HG03025 (cell line): ENCODE data around the gene CEBPG.

Experiments
- ATAC-seq: cut with Tn5 transposase; IDR thresholded peaks from one replicate; pipeline ENCODE4 v1.9.1; 2021; ENCODE audit warnings: mild to moderate bottlenecking, moderate library complexity; ENCODE audit not compliant: unreplicated experiment, low FRiP score

CEBPG gene

GRCh38 chr19:33349319-33350289 lies 23.9 kb upstream of the CEBPG start:
- ATAC-seq, result no peak

GRCh38 chr19:33350538-33351309 lies 22.8 kb upstream of the CEBPG start:
- ATAC-seq, result no peak

- no peak for ATAC-seq
These were observed 18.0 kb upstream of the CEBPG start for GRCh38 chr19:33355535-33355934.

- no peak for ATAC-seq
These were observed 16.0 kb upstream of the CEBPG start for GRCh38 chr19:33357556-33357955.

GRCh38 chr19:33358408-33358807 lies 15.1 kb upstream of the CEBPG start:
- no peak for ATAC-seq

- ATAC-seq, result no peak
These were observed 13.9 kb upstream of the CEBPG start for GRCh38 chr19:33359581-33359980.

GRCh38 chr19:33362508-33363228 lies 10.8 kb upstream of the CEBPG start:
- no peak for ATAC-seq

- ATAC-seq, result no peak
These were observed 10.0 kb upstream of the CEBPG start for GRCh38 chr19:33363476-33363875.

GRCh38 chr19:33365691-33366090 lies 7.8 kb upstream of the CEBPG start:
- no peak for ATAC-seq

- no peak for ATAC-seq
These were observed 7.4 kb upstream of the CEBPG start for GRCh38 chr19:33366127-33366526.

GRCh38 chr19:33366897-33367296 lies 6.6 kb upstream of the CEBPG start:
- ATAC-seq, result no peak

- ATAC-seq, result no peak
These were observed 5.2 kb upstream of the CEBPG start for GRCh38 chr19:33368074-33368864.

- no peak for ATAC-seq
These were observed 2.7 kb upstream of the CEBPG start for GRCh38 chr19:33370783-33371182.

- no peak for ATAC-seq
These were observed 766 bp downstream of the CEBPG start for GRCh38 chr19:33374236-33374714.

GRCh38 chr19:33375156-33375836 lies 1.8 kb downstream of the CEBPG start:
- no peak for ATAC-seq

GRCh38 chr19:33375837-33376159 lies 2.3 kb downstream of the CEBPG start:
- no peak for ATAC-seq

- ATAC-seq, result no peak
These were observed 2.9 kb downstream of the CEBPG start for GRCh38 chr19:33376423-33376822.

- no peak for ATAC-seq
These were observed 3.5 kb downstream of the CEBPG start for GRCh38 chr19:33376941-33377557.
